OCI-LY3 (cell line): ENCODE measurements around the gene ATXN7.

Experiments
- EZH2phosphoT487 ChIP-seq: fragments of 200-600 bp; shearing (Covaris generic); IDR thresholded peaks from 2 replicates; pipeline ENCODE4 v1.6.1; 2018; ENCODE audit warnings: antibody characterized with exemption, mixed run types, low read depth
- TF ChIP-seq, protein P1 (sequence below): fragments of 200-600, 300-600 bp; sonication (generic); IDR thresholded peaks from 2 replicates; pipeline ENCODE4 v1.5.1; 2014; ENCODE audit warnings: antibody characterized with exemption, low read length, low read depth

DNA sequence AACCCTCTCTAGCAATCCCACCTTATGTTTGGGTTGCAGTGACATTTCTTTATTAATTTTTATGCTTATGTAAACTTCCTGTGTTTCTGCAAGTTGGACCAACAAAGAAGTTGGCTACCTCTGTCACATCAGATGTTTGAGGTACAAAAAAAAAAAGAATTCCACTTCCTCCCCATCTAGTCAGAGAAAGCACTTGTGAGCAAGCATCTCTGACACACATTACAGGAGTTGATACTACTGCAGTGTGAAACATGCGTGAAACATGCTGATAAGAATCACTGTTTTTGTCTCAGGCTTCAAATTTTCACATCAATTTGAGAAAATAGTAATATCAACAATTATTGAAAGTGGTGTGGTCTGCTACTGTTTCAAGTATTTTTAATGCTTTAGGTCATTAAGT lies 47.2 kb downstream of the ATXN7 start:
- no peak for TF ChIP-seq EZH2phosphoT487
- TF ChIP-seq, protein P1, sequence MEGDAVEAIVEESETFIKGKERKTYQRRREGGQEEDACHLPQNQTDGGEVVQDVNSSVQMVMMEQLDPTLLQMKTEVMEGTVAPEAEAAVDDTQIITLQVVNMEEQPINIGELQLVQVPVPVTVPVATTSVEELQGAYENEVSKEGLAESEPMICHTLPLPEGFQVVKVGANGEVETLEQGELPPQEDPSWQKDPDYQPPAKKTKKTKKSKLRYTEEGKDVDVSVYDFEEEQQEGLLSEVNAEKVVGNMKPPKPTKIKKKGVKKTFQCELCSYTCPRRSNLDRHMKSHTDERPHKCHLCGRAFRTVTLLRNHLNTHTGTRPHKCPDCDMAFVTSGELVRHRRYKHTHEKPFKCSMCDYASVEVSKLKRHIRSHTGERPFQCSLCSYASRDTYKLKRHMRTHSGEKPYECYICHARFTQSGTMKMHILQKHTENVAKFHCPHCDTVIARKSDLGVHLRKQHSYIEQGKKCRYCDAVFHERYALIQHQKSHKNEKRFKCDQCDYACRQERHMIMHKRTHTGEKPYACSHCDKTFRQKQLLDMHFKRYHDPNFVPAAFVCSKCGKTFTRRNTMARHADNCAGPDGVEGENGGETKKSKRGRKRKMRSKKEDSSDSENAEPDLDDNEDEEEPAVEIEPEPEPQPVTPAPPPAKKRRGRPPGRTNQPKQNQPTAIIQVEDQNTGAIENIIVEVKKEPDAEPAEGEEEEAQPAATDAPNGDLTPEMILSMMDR: no peak
